PC-3 (cell line): ENCODE measurements around the gene NTM. TPM values are rescaled to one million over a fixed set of nuclear protein-coding genes. Genes with fewer than 3 reads are reported as not detected.

Experiments
- ATAC-seq: fragments of 200-7000 bp; cut with Tn5 transposase; 2 replicates; pipeline ENCODE4 v1.9.1; 2020; ENCODE audit warnings: mild to moderate bottlenecking, moderate library complexity
- BruUV-seq: library from RNA; stranded (reverse); fragments of 400-500 nt; replicated peaks from 2 replicates; lab custom pipeline; 2021; lab: Mats Ljungman, UMichigan
- CTCF ChIA-PET: fragments of 300-600 bp; sonication (Branson Sonifier 250); formaldehyde crosslinking; loops from one replicate; lab custom pipeline; 2022; ENCODE audit warnings: antibody characterized with exemption; lab: Charles Lee
- POLR2A ChIA-PET: fragments of 300-600 bp; sonication (Branson Sonifier 250); formaldehyde crosslinking; loops from one replicate; lab custom pipeline; 2022; ENCODE audit warnings: antibody characterized with exemption; ENCODE audit not compliant: unreplicated experiment; lab: Charles Lee
- DNase-seq: peaks from one replicate; pipeline ENCODE4 v3.0.0-alpha.2; 2015
- H2AFZ ChIP-seq: fragments of 300-600 bp; sonication (generic); 2 replicates; pipeline ENCODE4 v1.6.0; 2016; ENCODE audit warnings: antibody characterized with exemption, low read length
- H3F3A ChIP-seq: fragments of 300-600 bp; sonication (generic); one replicate; pipeline ENCODE4 v1.6.0; 2017; ENCODE audit warnings: antibody characterized with exemption, low read length, control low read depth, mild to moderate bottlenecking; ENCODE audit not compliant: unreplicated experiment
- H3K27ac ChIP-seq: fragments of 300-600 bp; sonication (generic); 2 replicates; pipeline ENCODE4 v1.5.1; 2016; ENCODE audit warnings: mild to moderate bottlenecking, low read length
- H3K27me3 ChIP-seq: fragments of 300-600 bp; sonication (generic); 2 replicates; pipeline ENCODE4 v1.6.1; 2016; ENCODE audit warnings: low read length, mixed read lengths
- H3K36me3 ChIP-seq: fragments of 300-600 bp; sonication (generic); 2 replicates; pipeline ENCODE4 v1.6.1; 2016; ENCODE audit warnings: low read depth, mixed run types, low read length, mixed read lengths
- H3K4me1 ChIP-seq: fragments of 300-600 bp; sonication (generic); 2 replicates; pipeline ENCODE4 v1.5.1; 2016; ENCODE audit warnings: low read length; ENCODE audit not compliant: insufficient read depth
- H3K4me2 ChIP-seq: fragments of 300-600 bp; sonication (generic); 2 replicates; pipeline ENCODE4 v1.6.0; 2016; ENCODE audit warnings: low read length
- H3K4me3 ChIP-seq: fragments of 300-600 bp; sonication (generic); 2 replicates; pipeline ENCODE4 v1.5.1; 2016; ENCODE audit warnings: mild to moderate bottlenecking, low read length, mixed read lengths
- H3K79me2 ChIP-seq: fragments of 300-600 bp; sonication (generic); 2 replicates; pipeline ENCODE4 v1.6.1; 2017; ENCODE audit warnings: low read length, mixed read lengths
- H3K9ac ChIP-seq: fragments of 300-600 bp; sonication (generic); 2 replicates; pipeline ENCODE4 v1.6.0; 2016; ENCODE audit warnings: mild to moderate bottlenecking, low read length
- H3K9me2 ChIP-seq: fragments of 300-600 bp; sonication (generic); replicated peaks from 2 replicates; pipeline ENCODE4 v1.6.1; 2016; ENCODE audit warnings: mixed run types, low read length, mixed read lengths
- H3K9me3 ChIP-seq: fragments of 300-600 bp; sonication (generic); 2 replicates; pipeline ENCODE4 v1.6.1; 2016; ENCODE audit warnings: low read length, mixed read lengths
- H4K20me1 ChIP-seq: fragments of 300-600 bp; sonication (generic); 2 replicates; pipeline ENCODE4 v1.6.1; 2016; ENCODE audit warnings: low read length, mixed read lengths
- EZH2 ChIP-seq: fragments of 300-600 bp; sonication (generic); IDR thresholded peaks from one replicate; pipeline ENCODE4 v1.6.1; 2017; ENCODE audit warnings: antibody characterized with exemption, mild to moderate bottlenecking, low read length; ENCODE audit not compliant: unreplicated experiment
- EZH2phosphoT487 ChIP-seq: fragments of 300-600 bp; sonication (generic); IDR thresholded peaks from 2 replicates; pipeline ENCODE4 v1.6.1; 2018; ENCODE audit warnings: mild to moderate bottlenecking, antibody characterized with exemption, low read length, borderline replicate concordance
- intact Hi-C: fragments of 100-400 bp; cut with micrococcal nuclease; formaldehyde crosslinking; loops from 2 replicates; pipeline ENCODE4 v1.9.0; 2023
- total RNA-seq: library from RNA; depleted of rRNA; stranded (reverse); fragments of >200 nt; gene quantifications from 2 replicates; pipeline ENCODE4 v1.2.3, GENCODE V29; 2014
- TF ChIP-seq, protein P1 (sequence below): fragments of 300-600 bp; sonication (generic); conservative IDR thresholded peaks from 2 replicates; pipeline ENCODE4 v1.5.1; 2017; ENCODE audit warnings: antibody characterized with exemption, low read depth, mild to moderate bottlenecking, low read length

The NTM gene
- total RNA-seq, 1 experiment from 2014 or later = not detected

DNA sequence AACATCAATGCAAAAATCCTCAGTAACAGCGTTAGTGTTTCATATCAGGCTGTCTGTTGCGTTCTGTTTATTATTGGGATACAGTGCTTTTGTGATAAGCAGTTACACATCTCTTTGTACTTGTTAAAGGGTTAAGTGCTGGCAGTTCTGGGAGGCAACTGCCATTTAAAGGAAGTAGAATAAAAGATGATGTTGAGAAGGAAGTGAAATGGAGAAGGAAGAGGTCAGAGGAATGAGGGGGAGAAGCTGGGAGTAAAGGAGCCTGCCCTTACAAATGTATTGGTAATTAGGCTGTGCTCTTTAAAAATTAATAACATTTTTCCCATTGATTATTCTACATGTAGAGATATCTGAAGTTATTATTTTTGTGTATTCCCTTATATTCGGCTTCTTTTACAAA lies 674.7 kb downstream of the NTM start:
- Histone ChIP-seq H4K20me1 (no peaks in the 10 kb centered on the region), H3K36me3 (no peaks in the 10 kb centered on the region), H3K9me3 (peaks cover 8% of the 10 kb centered on the region; the same call in 1 of the 2 replicates)

DNA sequence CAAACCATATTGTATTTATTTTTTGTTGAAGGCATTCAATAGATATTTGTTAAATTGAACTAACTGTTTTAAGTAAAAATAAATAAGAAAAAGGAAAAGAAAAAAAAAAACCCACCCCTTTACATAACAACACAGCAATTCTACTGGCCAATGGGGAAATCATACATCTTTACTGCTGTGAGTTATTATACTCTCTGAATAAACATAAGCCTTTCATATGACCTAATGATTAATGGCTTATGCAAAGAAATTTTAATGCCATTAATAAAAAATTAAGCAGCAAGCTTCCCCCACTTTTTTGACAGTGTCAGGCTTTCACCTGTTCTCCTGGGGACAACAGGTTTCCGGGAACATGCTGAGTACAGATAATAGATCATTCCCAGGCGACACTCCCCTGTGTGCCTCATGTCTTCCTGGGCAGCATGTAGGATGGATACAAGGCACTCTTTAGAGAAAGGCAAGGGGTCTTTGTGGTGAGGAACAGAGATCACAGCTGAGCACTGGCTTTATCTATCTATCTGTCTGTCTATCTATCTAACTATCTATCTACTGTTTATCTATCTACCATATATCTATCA lies 676.0 kb downstream of the NTM start:
- Histone ChIP-seq H3F3A (no peaks in the 10 kb centered on the region), H3K4me3 (no peak overlapping the region), H3K36me3 (no peaks in the 10 kb centered on the region), H3K9ac (no peak overlapping the region), H3K9me2 (no peaks in the 10 kb centered on the region), H3K9me3 (peaks cover 8% of the 10 kb centered on the region; the same call in 1 of the 2 replicates), H3K27me3 (no peaks in the 10 kb centered on the region), H2AFZ (no peak overlapping the region), H3K4me2 (no peak overlapping the region), H4K20me1 (no peaks in the 10 kb centered on the region), H3K79me2 (no peaks in the 10 kb centered on the region), H3K27ac (no peak overlapping the region), H3K4me1 (no peaks in the 10 kb centered on the region)
- no TSS peak for BruUV-seq
- TF ChIP-seq, protein P1, sequence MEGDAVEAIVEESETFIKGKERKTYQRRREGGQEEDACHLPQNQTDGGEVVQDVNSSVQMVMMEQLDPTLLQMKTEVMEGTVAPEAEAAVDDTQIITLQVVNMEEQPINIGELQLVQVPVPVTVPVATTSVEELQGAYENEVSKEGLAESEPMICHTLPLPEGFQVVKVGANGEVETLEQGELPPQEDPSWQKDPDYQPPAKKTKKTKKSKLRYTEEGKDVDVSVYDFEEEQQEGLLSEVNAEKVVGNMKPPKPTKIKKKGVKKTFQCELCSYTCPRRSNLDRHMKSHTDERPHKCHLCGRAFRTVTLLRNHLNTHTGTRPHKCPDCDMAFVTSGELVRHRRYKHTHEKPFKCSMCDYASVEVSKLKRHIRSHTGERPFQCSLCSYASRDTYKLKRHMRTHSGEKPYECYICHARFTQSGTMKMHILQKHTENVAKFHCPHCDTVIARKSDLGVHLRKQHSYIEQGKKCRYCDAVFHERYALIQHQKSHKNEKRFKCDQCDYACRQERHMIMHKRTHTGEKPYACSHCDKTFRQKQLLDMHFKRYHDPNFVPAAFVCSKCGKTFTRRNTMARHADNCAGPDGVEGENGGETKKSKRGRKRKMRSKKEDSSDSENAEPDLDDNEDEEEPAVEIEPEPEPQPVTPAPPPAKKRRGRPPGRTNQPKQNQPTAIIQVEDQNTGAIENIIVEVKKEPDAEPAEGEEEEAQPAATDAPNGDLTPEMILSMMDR = no peak
- TF ChIP-seq EZH2phosphoT487 = no peak
- no peak for TF ChIP-seq EZH2
- ChIA-PET POLR2A (no interaction called here), CTCF (no interaction called here)
- DNase-seq = no peak
- intact Hi-C loops = no loop called here
- ATAC-seq = no peak

More for the DNA sequence above, 674.7 kb downstream of the NTM start:
- ChIA-PET CTCF (no interaction called here), POLR2A (no interaction called here)
- Histone ChIP-seq H3K4me1 (no peaks in the 10 kb centered on the region), H3K4me2 (no peak overlapping the region), H3F3A (no peaks in the 10 kb centered on the region), H3K27me3 (no peaks in the 10 kb centered on the region), H3K9ac (no peak overlapping the region), H3K4me3 (no peak overlapping the region), H2AFZ (no peak overlapping the region), H3K79me2 (no peaks in the 10 kb centered on the region), H3K27ac (no peak overlapping the region), H3K9me2 (no peaks in the 10 kb centered on the region)
- TF ChIP-seq EZH2 (no peak), EZH2phosphoT487 (no peak)
- TF ChIP-seq, protein P1 = no peak
- DNase-seq (no peak), ATAC-seq (no peak)
- BruUV-seq = no TSS peak
- intact Hi-C loops = no loop called here

- Histone ChIP-seq H3K27me3 (no peaks in the 10 kb centered on the region), H3K9me2 (no peaks in the 10 kb centered on the region), H3K9ac (no peak overlapping the region), H3K79me2 (no peaks in the 10 kb centered on the region), H3K27ac (no peak overlapping the region), H2AFZ (no peak overlapping the region), H3K9me3 (peaks cover 4% of the 10 kb centered on the region; the same call in 1 of the 2 replicates), H3K4me3 (no peak overlapping the region), H4K20me1 (no peaks in the 10 kb centered on the region), H3K36me3 (no peaks in the 10 kb centered on the region), H3F3A (no peaks in the 10 kb centered on the region), H3K4me1 (no peaks in the 10 kb centered on the region), H3K4me2 (no peak overlapping the region)
- no TSS peak for BruUV-seq
- ATAC-seq (no peak), DNase-seq (no peak)
- CTCF ChIA-PET = no interaction called here
- POLR2A ChIA-PET = no interaction called here
- intact Hi-C loops = no loop called here
- TF ChIP-seq EZH2phosphoT487 (no peak), EZH2 (no peak)
- TF ChIP-seq, protein P1 = no peak
These were observed 676.8 kb downstream of the NTM start for GRCh38 chr11:132047167-132047566.
